NCI-H128 (cell line): ENCODE measurements around the gene METRNL.
"Not testable (repeated sequence)": the region's sequence is repeated elsewhere in the genome, so short reads cannot be mapped to it uniquely, and the experiment has no call there.

Experiments
- DNase-seq: peaks from one replicate; lab custom pipeline; 2025; ENCODE audit not compliant: unreplicated experiment; lab: John Stamatoyannopoulos, UW

The METRNL gene

DNA sequence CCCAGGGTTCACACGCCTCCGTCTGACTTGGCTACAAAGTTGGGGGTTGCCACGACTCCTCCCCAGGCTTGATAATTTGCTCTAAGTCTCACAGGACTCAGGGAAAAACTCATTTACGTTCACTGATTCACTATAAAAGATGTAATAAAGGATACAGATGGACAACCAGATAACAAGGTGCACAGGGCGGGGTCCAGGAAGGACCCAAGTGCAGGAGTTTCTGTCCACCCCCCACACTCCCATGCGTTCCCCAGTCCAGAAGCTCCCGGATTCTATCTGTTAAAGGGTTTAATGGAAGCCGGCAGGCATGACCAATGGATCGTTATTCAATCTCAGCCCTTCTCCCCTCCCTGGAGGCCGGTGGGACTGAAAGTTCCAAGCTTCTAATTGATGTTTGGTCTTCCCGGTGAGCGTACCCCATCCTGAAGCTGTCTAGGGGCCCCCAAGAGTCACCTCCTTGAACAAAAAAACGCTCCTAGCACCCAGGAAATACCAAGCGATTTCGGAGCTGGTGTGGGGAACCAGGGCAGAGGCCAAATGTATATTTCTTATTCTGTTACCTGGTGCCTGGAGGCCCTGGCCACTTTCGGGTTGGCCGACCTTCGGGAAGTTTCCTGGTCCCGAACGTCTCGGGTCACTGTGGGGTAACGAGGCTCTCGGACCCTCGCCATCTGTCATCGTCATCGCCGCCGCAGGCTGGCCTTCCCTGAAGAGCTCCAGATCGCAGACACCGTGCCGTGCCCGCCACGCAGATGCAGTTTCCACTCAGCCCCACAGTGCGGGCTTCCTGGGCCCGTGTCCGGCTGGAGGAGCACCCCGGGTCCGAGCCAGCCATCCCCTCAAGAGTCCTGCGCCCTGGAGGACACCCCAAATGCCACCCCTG, 13.5 kb upstream of the METRNL start:
- no peak for DNase-seq

DNA sequence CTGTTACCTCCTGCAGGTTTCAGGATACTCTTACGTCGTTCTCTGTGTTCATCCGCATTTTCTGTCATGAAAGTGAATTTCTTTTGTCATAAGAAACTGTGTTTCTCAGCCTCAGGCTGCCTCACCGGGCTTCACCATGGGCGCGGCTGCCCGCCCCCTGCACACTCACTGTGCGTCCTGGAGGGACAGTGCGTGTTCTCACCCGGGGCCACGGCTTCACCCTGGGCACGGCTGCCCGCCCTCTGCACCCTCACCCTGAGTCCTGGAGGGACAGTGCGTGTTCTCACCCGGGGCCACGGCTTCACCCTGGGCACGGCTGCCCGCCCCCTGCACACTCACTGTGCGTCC, 12.9 kb upstream of the METRNL start:
- DNase-seq, result not testable (repeated sequence)

- DNase-seq, result no peak
Observed at GRCh38 chr17:83067071-83067717, 12.2 kb upstream of the METRNL start.

- DNase-seq, result no peak
Observed at GRCh38 chr17:83067718-83068261, 11.6 kb upstream of the METRNL start.

DNA sequence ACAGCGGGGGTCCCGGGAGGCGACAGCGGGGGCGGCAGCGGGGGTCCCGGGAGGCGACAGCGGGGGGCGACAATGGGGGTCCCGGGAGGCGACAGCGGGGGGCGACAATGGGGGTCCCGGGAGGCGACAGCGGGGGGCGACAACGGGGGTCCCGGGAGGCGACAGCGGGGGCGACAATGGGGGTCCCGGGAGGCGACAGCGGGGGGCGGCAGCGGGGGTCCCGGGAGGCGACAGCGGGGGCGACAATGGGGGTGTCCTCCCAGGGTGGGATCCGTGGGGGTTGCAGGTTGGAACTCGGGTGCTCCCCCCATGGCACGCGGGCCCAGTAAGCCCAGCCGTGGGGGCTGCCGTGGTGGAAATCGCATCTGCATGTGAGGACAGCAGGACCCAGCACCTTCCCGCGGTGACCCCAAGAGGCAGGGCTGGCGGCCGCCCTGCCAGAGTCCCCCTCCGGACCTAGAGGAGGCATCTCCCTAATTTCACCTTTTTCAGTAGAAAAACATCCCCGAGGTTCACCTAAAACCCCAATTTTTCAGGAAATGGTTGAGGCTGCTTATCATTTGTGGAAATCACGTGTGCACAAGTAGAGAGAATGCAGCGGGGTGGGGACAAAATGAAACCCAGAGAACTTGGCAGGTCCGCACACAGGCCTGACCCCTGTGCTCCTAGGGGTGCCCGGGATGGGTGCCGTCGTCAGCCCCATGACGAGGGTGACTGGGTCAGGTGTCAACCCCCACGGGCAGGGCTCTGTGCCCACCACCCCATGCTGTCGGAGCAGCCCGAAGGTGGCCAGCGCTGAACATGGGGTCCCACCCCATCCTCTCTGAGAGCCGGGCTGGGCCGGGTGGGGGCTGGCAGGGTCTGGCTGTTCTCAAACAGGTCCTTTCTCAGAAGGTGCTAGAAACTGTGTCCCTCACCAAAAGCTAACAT, 10.5 kb upstream of the METRNL start:
- no peak for DNase-seq

- no peak for DNase-seq
Observed at GRCh38 chr17:83069571-83069906, 9.9 kb upstream of the METRNL start.

- DNase-seq, result no peak
Observed at GRCh38 chr17:83069931-83070742, 9.3 kb upstream of the METRNL start.

DNA sequence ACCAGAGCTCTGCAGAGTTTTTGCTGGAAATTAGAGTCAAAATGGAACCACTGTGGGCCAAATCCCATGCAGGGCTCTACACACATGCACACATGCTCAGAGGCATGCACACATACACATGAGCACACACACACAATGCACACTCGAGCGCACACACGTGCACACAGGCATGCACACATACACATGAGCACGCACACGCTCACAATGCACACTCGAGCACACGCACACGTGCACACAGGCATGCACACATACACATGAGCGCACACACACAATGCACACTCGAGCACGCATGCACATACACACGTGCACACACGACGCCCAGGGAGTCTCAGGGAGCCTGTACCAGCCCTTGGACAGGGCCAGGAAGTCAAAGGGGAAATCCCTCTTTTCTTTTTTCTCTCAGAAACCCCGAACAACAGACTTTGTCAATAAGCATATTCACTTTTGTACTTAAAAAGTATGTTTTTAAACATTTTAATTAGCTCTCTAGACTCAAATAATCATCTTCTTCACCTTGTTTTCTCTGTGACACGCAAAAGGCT, 8.5 kb upstream of the METRNL start:
- no peak for DNase-seq

DNA sequence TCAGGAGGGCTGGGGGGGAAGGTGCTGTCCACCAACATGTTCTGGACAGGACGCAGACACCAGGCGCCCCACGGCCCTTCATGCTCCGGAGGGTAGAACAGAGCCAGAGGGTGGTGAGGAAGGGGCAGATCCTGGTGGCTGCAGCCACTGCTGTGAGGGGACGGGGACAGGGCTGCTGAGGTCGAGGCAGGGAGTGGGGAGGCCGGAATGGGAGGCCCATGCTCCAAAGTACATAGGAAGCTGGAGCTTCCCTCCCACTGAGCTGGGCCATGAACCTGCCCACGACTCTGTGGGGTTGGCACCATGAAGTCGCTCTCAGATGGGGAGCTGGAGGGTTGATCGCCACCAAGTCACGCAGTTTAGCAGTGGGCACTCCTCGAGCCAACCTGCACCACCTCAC, 8.0 kb upstream of the METRNL start:
- no peak for DNase-seq

DNA sequence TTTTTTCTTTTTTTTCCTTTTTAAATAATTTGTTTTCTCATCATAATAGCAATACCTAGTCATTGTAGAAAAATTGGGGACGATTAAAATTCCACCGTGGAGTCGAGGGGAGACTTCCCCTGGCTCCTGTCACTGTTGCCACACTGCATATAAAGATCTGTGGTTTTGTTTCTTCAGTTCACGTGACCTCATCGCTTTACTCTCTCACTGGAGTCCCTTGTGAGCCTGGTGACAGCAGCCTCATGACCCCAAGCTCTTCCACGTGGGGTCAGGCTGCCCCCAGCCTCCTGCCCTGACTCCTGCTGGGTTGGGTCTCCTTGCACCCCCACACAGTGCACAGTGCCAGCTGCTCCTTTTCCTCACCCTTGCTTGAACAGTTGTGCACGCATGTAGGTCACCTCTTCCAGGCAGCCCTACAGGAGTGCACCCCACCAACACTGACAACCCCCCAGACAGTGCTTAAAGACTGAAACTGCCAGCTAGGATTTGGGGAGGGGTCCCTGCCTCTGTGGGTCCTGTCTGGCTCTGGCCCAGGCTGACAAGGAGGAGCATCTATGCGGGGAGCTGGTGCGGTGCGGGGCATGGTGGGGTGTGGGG, 7.3 kb upstream of the METRNL start:
- DNase-seq, result no peak

DNA sequence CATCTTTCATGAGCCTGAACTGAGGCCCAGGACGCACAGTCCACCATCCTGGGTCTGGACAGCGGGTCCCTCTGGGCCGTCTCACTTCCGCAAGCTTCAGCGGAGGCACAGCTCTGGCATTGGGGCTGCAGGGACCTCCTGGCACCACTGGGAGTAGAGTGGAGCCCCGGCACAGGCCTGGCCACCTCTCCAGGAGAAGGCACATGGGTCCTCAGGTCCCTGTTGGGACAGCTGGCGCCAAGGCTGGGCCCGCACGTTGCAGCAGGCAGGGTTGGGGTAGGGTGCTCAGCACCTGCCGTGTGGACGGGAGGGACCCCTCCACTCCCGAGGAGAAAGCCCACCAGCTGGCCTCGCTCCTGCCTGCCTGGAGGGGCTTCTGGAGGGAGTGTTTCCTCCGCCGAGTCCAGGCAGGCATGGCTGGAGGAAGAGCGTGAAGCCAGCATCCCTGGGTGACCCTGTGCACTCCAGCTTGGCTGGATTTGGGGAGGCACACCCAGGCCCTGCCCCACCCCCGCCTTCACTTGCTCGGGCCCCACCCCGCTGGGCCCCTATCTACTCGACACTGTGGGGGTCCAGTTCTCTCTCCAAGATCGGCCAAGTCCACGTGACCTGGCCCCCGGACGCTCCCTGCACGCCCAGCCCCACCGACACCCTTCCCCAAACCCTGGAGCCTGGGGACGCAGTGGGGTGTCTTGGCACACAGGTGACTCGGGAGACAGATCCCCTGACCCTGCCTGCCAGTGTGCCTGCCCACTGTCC, 6.6 kb upstream of the METRNL start:
- DNase-seq, result no peak

- no peak for DNase-seq
Observed at GRCh38 chr17:83073389-83074063, 5.9 kb upstream of the METRNL start.

DNA sequence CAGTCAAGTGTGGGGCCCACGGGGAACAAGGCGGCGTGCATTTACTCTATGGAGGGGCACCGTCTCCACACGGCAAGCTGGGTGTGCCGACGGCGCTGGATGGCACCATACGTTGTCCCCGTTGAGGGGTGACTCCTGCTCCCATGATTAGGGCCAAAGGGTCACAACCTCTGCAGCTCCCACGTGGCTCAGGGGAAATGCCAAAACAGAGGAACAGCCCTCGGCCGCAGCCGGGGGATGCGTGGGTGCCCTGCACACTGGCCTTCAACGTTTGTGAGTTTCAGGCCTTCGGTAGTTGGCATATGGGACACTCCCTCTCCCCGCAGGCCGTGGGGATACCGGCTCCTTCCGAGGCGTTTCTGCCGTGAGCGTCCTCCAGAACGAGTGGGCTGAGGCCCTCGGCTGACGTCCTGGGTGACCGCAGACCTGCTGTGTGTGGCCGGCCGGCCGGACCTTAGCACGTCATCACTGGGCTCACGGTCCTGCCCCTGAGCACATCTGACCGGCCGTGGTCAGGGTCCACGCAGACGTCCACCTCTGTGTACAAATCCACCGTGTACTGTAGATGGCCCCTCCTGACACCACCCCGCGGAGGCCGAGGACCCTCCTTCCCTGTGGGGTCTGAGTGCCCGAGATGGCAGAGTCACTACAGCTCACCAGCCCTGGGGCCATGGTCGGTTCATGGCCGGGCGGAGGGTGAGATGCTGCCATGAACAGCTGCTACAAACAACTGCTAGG, 4.8 kb upstream of the METRNL start:
- no peak for DNase-seq

- DNase-seq, result no peak
Observed at GRCh38 chr17:83075270-83075880, 4.0 kb upstream of the METRNL start.

GRCh38 chr17:83076938-83077337, 2.5 kb upstream of the METRNL start:
- no peak for DNase-seq

- DNase-seq, result no peak
Observed at GRCh38 chr17:83077411-83077810, 2.0 kb upstream of the METRNL start.

- DNase-seq, result no peak
Observed at GRCh38 chr17:83077939-83078338, 1.5 kb upstream of the METRNL start.
